Esophagus squamous epithelium (tissue), 4 donors: ENCODE results near the gene UBE2D1.

Source experiments
- CTCF ChIP-seq, 6 experiments: fragments of 450-650 bp in 4 of 6; fragments of 200-600 bp in 2 of 6; sonication (generic) in 2 of 6; IDR thresholded peaks; one replicate each; pipeline ENCODE4 v1.5.1; 2016 to 2019; ENCODE audit warnings: antibody characterized with exemption in 6 of 6, mild to moderate bottlenecking in 4 of 6, moderate library complexity in 4 of 6
- POLR2A ChIP-seq, 4 donors: fragments of 450-650 bp; IDR thresholded peaks; one replicate each; pipeline ENCODE4 v1.6.1; 2017; ENCODE audit warnings: antibody characterized with exemption in 4 of 4, mild to moderate bottlenecking in 4 of 4, moderate library complexity in 3 of 4

DNA sequence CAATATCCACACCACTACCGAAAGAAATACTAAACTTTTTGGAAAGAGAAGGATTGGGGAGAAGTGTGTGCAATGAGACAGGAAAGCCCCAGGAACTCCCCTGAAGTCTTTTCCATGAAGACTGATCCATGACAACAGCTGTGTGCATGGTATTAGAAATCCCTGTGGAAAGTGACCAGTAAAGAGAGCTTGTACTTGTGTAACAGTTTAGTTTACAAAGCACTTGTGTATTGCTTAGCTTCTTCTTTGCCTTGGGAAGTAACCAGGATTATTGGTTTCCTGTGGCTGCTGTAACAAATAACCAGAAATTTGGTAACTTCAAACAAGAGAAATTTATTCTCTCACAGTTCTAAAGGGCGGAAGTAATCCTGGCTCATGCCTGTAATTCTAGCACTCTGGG is 69.2 kb downstream of the UBE2D1 start:
- TF ChIP-seq CTCF (IDR thresholded peaks at IDR 0.05) (no peak), POLR2A (IDR thresholded peaks at IDR 0.05) (no peak)
